Ovary (tissue), 9 donors: ENCODE data around the gene PRTG. TPM values are rescaled to one million over a fixed set of nuclear protein-coding genes. Genes with fewer than 3 reads are reported as not detected.

Source experiments
- DNase-seq, 5 donors: peaks; one replicate each; pipeline ENCODE4 v3.0.0-alpha.2; 2019 to 2020
- H3K27ac ChIP-seq, 2 donors: fragments of 200-600 bp; one replicate each; pipeline versions ENCODE4 v1.5.1 to v1.8.0; 2019 to 2022
- H3K27me3 ChIP-seq: fragments of 200-600 bp; one replicate; pipeline ENCODE4 v1.8.0; 2022
- H3K36me3 ChIP-seq: fragments of 200-600 bp; sonication (generic); one replicate; pipeline ENCODE4 v1.5.1; 2019
- H3K4me1 ChIP-seq: one replicate; pipeline ENCODE4 v1.8.1; 2013; ENCODE audit warnings: mild to moderate bottlenecking, moderate library complexity; ENCODE audit not compliant: insufficient read depth
- H3K4me3 ChIP-seq: fragments of 200-600 bp; sonication (generic); one replicate; pipeline ENCODE4 v1.5.1; 2017
- H3K9me3 ChIP-seq, 2 donors: fragments of 200-600 bp in 1 of 2; sonication (generic) in 1 of 2; one replicate each; pipeline versions ENCODE4 v1.5.1 to v1.8.1; 2013 to 2019; ENCODE audit warnings: mild to moderate bottlenecking in 1 of 2, moderate library complexity in 1 of 2
- CTCF ChIP-seq, 3 donors: fragments of 450-650 bp in 2 of 3; fragments of 200-600 bp in 1 of 3; IDR thresholded peaks; one replicate each; pipeline versions ENCODE4 v1.5.1 to v1.8.0; 2016 to 2022; ENCODE audit warnings: antibody characterized with exemption in 3 of 3, mild to moderate bottlenecking in 1 of 3
- EP300 ChIP-seq: sonication (generic); formaldehyde crosslinking; IDR thresholded peaks from one replicate; pipeline ENCODE4 v1.6.1; 2017; ENCODE audit warnings: antibody characterized with exemption
- POLR2A ChIP-seq: fragments of 450-650 bp; IDR thresholded peaks from one replicate; pipeline ENCODE4 v1.6.1; 2017; ENCODE audit warnings: antibody characterized with exemption, mild to moderate bottlenecking, moderate library complexity
- WGBS, 3 donors: extraction: QIAGEN DNeasy Blood & Tissue Kit in 1 of 3; methylation state at CpG; one replicate each; pipeline versions ENCODE4 v1.1.5 to v1.1.7; 2013 to 2017; 5-methylcytosine and 5-hydroxymethylcytosine counted together
- intact Hi-C, 4 donors: fragments of 100-400 bp; cut with DNase I; formaldehyde crosslinking; loops; one replicate each; pipeline versions ENCODE4 v1.11.0 to v1.15.1; 2022 to 2023
- polyA plus RNA-seq, 2 donors: library from polyadenylated mRNA; stranded (reverse); fragments of 200-250 nt in 1 of 2; fragments of 350-450 nt in 1 of 2; fragmentation: Illumina TruSeq in 1 of 2; extraction: RNeasy Lipid Tissue Mini Kit (QIAGEN cat#74804) in 1 of 2; gene quantifications; one replicate each; pipeline ENCODE4 v1.2.3, GENCODE V29; 2013 to 2014
- total RNA-seq, 7 donors: library from RNA; depleted of rRNA in 2 of 7; stranded (reverse); fragments of >200 nt in 2 of 7; fragmentation: NEBNext Ultra II Directional in 3 of 7; extraction: Animal tissue kit (Norgen Biotek cat#: 25700) in 3 of 7; gene quantifications; one replicate each; pipeline versions ENCODE4 v1.1.0 to v1.2.4, GENCODE V29; 2016 to 2023
- donor health status: DM: no; HTN: no; CAD: no; lungs with moderate emphysema.
- donor health status: DM: no; HTN: no; CAD: no.
- donor health status: Bipolar disorder and iron deficiency.
- donor health status: DM: yes; HTN: yes; CAD: no.
- donor health status: DM: no; HTN: no; CAD: no.
- donor health status: DM: yes; HTN: yes; CAD: no.

PRTG gene
- total and polyA plus RNA-seq, 9 donors, result 1.2 to 9.4 (median 6.1) TPM

- Histone ChIP-seq H3K36me3 (no peaks in the 10 kb centered on the region), H3K27me3 (no peaks in the 10 kb centered on the region), H3K9me3 (no peaks in the 10 kb centered on the region), H3K4me1 (no peaks in the 10 kb centered on the region), H3K4me3 (no peak overlapping the region), H3K27ac (no peak overlapping the region)
- no peak for DNase-seq
- intact Hi-C loops, result no loop called here
- WGBS, 3 donors, result 83 to 91% (median 85%) methylated on average over 7 of the region's 7 CpGs
- TF ChIP-seq EP300 (no peak), CTCF (IDR thresholded peaks at IDR 0.05) (no peak), POLR2A (no peak)
Measured at GRCh38 chr15:55627730-55628368, 115.1 kb downstream of the PRTG start.

GRCh38 chr15:55619783-55620182 lies 123.2 kb downstream of the PRTG start:
- no peaks in the 10 kb centered on the region for H3K4me1 ChIP-seq
- H3K9me3 ChIP-seq, result no peaks in the 10 kb centered on the region
- H3K4me3 ChIP-seq, result no peak overlapping the region
- no peak for DNase-seq
- no peaks in the 10 kb centered on the region for H3K27me3 ChIP-seq
- H3K36me3 ChIP-seq, result no peaks in the 10 kb centered on the region
- no peak overlapping the region for H3K27ac ChIP-seq
- intact Hi-C loops, result no loop called here
- WGBS, 3 donors, result 86 to 89% (median 86%) methylated on average over 6 of the region's 6 CpGs
- no peak for TF ChIP-seq CTCF (IDR thresholded peaks at IDR 0.05)
- TF ChIP-seq POLR2A, result no peak
- TF ChIP-seq EP300, result no peak

GRCh38 chr15:55618387-55618786 lies 124.6 kb downstream of the PRTG start:
- WGBS, 3 donors, result 84 to 89% (median 88%) methylated on average over 4 of the region's 4 CpGs
- H3K36me3 ChIP-seq, result no peaks in the 10 kb centered on the region

GRCh38 chr15:55615445-55615844 lies 127.5 kb downstream of the PRTG start:
- no peaks in the 10 kb centered on the region for H3K4me1 ChIP-seq
- no peak overlapping the region for H3K4me3 ChIP-seq
- H3K27me3 ChIP-seq, result no peaks in the 10 kb centered on the region
- TF ChIP-seq EP300, result no peak
- TF ChIP-seq CTCF (IDR thresholded peaks at IDR 0.05), result no peak
- TF ChIP-seq POLR2A, result no peak
- 57 to 70% (median 65%) methylated on average over 1 of the region's 1 CpG for WGBS, 3 donors
- H3K36me3 ChIP-seq, result no peaks in the 10 kb centered on the region
- H3K9me3 ChIP-seq, result no peaks in the 10 kb centered on the region
- DNase-seq, result no peak
- H3K27ac ChIP-seq, result no peak overlapping the region
- intact Hi-C loops, result no loop called here

More at GRCh38 chr15:55618387-55618786, 124.6 kb downstream of the PRTG start:
- Histone ChIP-seq H3K27ac (no peak overlapping the region), H3K4me3 (no peak overlapping the region), H3K4me1 (no peaks in the 10 kb centered on the region), H3K9me3 (no peaks in the 10 kb centered on the region), H3K27me3 (no peaks in the 10 kb centered on the region)
- intact Hi-C loops, result no loop called here
- no peak for DNase-seq
- no peak for TF ChIP-seq POLR2A
- TF ChIP-seq CTCF (IDR thresholded peaks at IDR 0.05), result no peak
- no peak for TF ChIP-seq EP300
